HEK293 (cell line): ENCODE data around the gene AHCYL1.
A peak's percentile ranks its signal among the peaks of the same experiment; 100 is the strongest.

Experiments used
- EGR2 ChIP-seq: fragments of 450-650 bp; formaldehyde crosslinking; IDR thresholded peaks from 2 replicates; pipeline ENCODE4 v1.5.1; 2016; ENCODE audit warnings: low read depth, missing biosample characterization, missing genetic modification characterization
- HOXD13 ChIP-seq: sonication (generic); formaldehyde crosslinking; IDR thresholded peaks from 2 replicates; pipeline ENCODE4 v1.8.0; 2022; ENCODE audit warnings: missing genetic modification reagents, borderline replicate concordance
- KLF1 ChIP-seq: fragments of 450-650 bp; formaldehyde crosslinking; IDR thresholded peaks from 2 replicates; pipeline ENCODE4 v1.5.1; 2016; ENCODE audit warnings: missing biosample characterization, missing genetic modification characterization
- KLF16 ChIP-seq: fragments of 450-650 bp; formaldehyde crosslinking; IDR thresholded peaks from 2 replicates; pipeline ENCODE4 v1.5.1; 2017; ENCODE audit warnings: missing biosample characterization, missing genetic modification characterization
- KLF7 ChIP-seq: fragments of 450-650 bp; formaldehyde crosslinking; IDR thresholded peaks from 2 replicates; pipeline ENCODE4 v1.5.1; 2016; ENCODE audit warnings: missing biosample characterization, missing genetic modification characterization, borderline replicate concordance
- SCRT1 ChIP-seq: fragments of 450-650 bp; formaldehyde crosslinking; IDR thresholded peaks from 2 replicates; pipeline ENCODE4 v1.5.1; 2016; ENCODE audit warnings: missing biosample characterization, missing genetic modification characterization, borderline replicate concordance
- SETDB1 ChIP-seq: IDR thresholded peaks from one replicate; pipeline ENCODE4 v1.6.1; 2017; ENCODE audit warnings: mild to moderate bottlenecking, low read length, moderate library complexity, mixed read lengths; ENCODE audit not compliant: insufficient read length
- WT1 ChIP-seq: fragments of 450-650 bp; formaldehyde crosslinking; IDR thresholded peaks from 2 replicates; pipeline ENCODE4 v1.5.1; 2016; ENCODE audit warnings: missing biosample characterization, missing genetic modification characterization
- ZBTB17 ChIP-seq: fragments of 450-650 bp; formaldehyde crosslinking; IDR thresholded peaks from 2 replicates; pipeline ENCODE4 v1.5.1; 2016; ENCODE audit warnings: missing biosample characterization, missing genetic modification characterization
- ZNF133 ChIP-seq: fragments of 450-650 bp; formaldehyde crosslinking; IDR thresholded peaks from 2 replicates; pipeline ENCODE4 v1.5.1; 2016; ENCODE audit warnings: missing biosample characterization, missing genetic modification characterization
- ZNF155 ChIP-seq: fragments of 450-650 bp; formaldehyde crosslinking; IDR thresholded peaks from 2 replicates; pipeline ENCODE4 v1.5.1; 2016; ENCODE audit warnings: missing biosample characterization, missing genetic modification characterization
- ZNF211 ChIP-seq: fragments of 450-650 bp; formaldehyde crosslinking; IDR thresholded peaks from 2 replicates; pipeline ENCODE4 v1.5.1; 2016; ENCODE audit warnings: low read depth, missing biosample characterization, missing genetic modification characterization
- ZNF274 ChIP-seq, 2 experiments: fragments of 200-500 bp in 1 of 2; fragments of 450-650 bp in 1 of 2; sonication (Bioruptor generic) in 1 of 2; formaldehyde crosslinking in 1 of 2; IDR thresholded peaks; 2 replicates each; pipeline versions ENCODE4 v1.5.1 to v1.6.1; 2014 to 2016; ENCODE audit warnings: borderline replicate concordance in 1 of 2, inconsistent platforms in 1 of 2, low read length in 1 of 2, missing biosample characterization in 1 of 2, missing genetic modification characterization in 1 of 2
- ZNF555 ChIP-seq: fragments of 450-650 bp; formaldehyde crosslinking; conservative IDR thresholded peaks from 2 replicates; pipeline ENCODE4 v1.5.1; 2017; ENCODE audit warnings: missing biosample characterization, mild to moderate bottlenecking, missing genetic modification characterization, inconsistent platforms
- ZNF624 ChIP-seq: fragments of 450-650 bp; formaldehyde crosslinking; IDR thresholded peaks from 2 replicates; pipeline ENCODE4 v1.5.1; 2017; ENCODE audit warnings: missing biosample characterization, missing genetic modification characterization
- ZNF629 ChIP-seq: fragments of 450-650 bp; formaldehyde crosslinking; IDR thresholded peaks from 2 replicates; pipeline ENCODE4 v1.5.1; 2017; ENCODE audit warnings: missing biosample characterization, missing genetic modification characterization
- TF ChIP-seq, protein P1 (sequence below): fragments of 450-650 bp; formaldehyde crosslinking; IDR thresholded peaks from 2 replicates; pipeline ENCODE4 v1.5.1; 2016; ENCODE audit warnings: missing biosample characterization, missing genetic modification characterization
- TF ChIP-seq, protein P2 (sequence below): fragments of 450-650 bp; formaldehyde crosslinking; IDR thresholded peaks from 2 replicates; pipeline ENCODE4 v1.5.1; 2016; ENCODE audit warnings: missing biosample characterization, missing genetic modification characterization
- TF ChIP-seq, protein P3 (sequence below): fragments of 450-650 bp; formaldehyde crosslinking; IDR thresholded peaks from 2 replicates; pipeline ENCODE4 v1.5.1; 2017; ENCODE audit warnings: missing biosample characterization, mild to moderate bottlenecking, missing genetic modification characterization, moderate library complexity
- TF ChIP-seq, protein P4 (sequence below): fragments of 450-650 bp; formaldehyde crosslinking; IDR thresholded peaks from 2 replicates; pipeline ENCODE4 v1.5.1; 2017; ENCODE audit warnings: missing biosample characterization, missing genetic modification characterization
- TF ChIP-seq, protein P5 (sequence below): fragments of 450-650 bp; formaldehyde crosslinking; IDR thresholded peaks from 2 replicates; pipeline ENCODE4 v1.5.1; 2016; ENCODE audit warnings: missing biosample characterization, missing genetic modification characterization
- TF ChIP-seq, protein P6 (sequence below): fragments of 450-650 bp; formaldehyde crosslinking; IDR thresholded peaks from 2 replicates; pipeline ENCODE4 v1.5.1; 2016; ENCODE audit warnings: missing biosample characterization, missing genetic modification characterization
- TF ChIP-seq, protein P7 (sequence below): fragments of 450-650 bp; IDR thresholded peaks from 2 replicates; pipeline ENCODE4 v1.5.1; 2018; ENCODE audit warnings: missing biosample characterization, missing genetic modification characterization
- TF ChIP-seq, protein P8 (sequence below): fragments of 450-650 bp; formaldehyde crosslinking; IDR thresholded peaks from 2 replicates; pipeline ENCODE4 v1.5.1; 2016; ENCODE audit warnings: missing biosample characterization, missing genetic modification characterization

Gene AHCYL1

DNA sequence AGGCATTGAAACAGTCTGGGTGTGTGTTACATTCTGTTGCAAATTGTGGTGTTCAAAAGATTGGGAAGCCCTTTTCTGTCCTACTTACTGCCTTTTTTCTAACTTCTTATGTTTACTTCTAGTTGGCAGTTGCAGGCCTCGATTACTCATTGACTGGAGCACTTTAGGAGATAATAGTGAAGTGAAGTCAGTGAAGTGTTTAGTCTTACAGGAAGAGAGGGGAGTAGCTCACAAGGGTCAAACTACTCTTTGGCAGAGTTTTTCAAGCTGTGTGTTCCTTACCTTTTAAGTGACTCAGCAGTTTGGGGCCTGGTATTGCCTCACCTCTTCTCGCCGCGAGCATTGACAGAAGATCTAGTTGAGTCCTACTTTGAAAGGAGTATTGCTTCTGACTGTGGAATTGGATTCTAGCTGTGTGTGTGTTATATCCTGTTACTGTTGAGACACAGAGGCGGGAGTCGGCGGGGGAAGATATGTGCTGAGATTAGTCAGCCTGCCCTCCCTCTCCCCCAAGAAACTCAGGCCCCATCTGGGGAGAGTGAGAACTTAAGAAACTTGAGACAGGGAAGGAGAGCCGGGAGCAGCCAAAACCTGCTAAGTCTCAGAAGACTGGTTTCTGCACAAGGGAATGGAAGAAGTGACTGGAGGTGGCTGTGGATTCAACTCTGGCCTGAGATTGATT is 19.3 kb downstream of the AHCYL1 start (continued):
- TF ChIP-seq, protein P1, sequence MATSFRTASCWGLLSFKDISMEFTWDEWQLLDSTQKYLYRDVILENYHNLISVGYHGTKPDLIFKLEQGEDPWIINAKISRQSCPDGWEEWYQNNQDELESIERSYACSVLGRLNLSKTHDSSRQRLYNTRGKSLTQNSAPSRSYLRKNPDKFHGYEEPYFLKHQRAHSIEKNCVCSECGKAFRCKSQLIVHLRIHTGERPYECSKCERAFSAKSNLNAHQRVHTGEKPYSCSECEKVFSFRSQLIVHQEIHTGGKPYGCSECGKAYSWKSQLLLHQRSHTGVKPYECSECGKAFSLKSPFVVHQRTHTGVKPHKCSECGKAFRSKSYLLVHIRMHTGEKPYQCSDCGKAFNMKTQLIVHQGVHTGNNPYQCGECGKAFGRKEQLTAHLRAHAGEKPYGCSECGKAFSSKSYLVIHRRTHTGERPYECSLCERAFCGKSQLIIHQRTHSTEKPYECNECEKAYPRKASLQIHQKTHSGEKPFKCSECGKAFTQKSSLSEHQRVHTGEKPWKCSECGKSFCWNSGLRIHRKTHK (tag by site-specific recombination) = no peak
- TF ChIP-seq, protein P2, sequence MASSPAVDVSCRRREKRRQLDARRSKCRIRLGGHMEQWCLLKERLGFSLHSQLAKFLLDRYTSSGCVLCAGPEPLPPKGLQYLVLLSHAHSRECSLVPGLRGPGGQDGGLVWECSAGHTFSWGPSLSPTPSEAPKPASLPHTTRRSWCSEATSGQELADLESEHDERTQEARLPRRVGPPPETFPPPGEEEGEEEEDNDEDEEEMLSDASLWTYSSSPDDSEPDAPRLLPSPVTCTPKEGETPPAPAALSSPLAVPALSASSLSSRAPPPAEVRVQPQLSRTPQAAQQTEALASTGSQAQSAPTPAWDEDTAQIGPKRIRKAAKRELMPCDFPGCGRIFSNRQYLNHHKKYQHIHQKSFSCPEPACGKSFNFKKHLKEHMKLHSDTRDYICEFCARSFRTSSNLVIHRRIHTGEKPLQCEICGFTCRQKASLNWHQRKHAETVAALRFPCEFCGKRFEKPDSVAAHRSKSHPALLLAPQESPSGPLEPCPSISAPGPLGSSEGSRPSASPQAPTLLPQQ (tag by site-specific recombination) = peak; percentile 81; the same call in 1 of the 2 replicates
- no peak for TF ChIP-seq KLF16 (tag by site-specific recombination)
- TF ChIP-seq WT1 = peak; percentile 91
- peak; percentile 80 for TF ChIP-seq EGR2 (tag by site-specific recombination)
- TF ChIP-seq KLF7 = no peak
- TF ChIP-seq, protein P3, sequence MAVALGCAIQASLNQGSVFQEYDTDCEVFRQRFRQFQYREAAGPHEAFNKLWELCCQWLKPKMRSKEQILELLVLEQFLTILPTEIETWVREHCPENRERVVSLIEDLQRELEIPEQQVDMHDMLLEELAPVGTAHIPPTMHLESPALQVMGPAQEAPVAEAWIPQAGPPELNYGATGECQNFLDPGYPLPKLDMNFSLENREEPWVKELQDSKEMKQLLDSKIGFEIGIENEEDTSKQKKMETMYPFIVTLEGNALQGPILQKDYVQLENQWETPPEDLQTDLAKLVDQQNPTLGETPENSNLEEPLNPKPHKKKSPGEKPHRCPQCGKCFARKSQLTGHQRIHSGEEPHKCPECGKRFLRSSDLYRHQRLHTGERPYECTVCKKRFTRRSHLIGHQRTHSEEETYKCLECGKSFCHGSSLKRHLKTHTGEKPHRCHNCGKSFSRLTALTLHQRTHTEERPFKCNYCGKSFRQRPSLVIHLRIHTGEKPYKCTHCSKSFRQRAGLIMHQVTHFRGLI (tag by site-specific recombination) = 0 out of 2 replicates have a peak, but pooled peaks have one; percentile 22
- TF ChIP-seq, protein P4, sequence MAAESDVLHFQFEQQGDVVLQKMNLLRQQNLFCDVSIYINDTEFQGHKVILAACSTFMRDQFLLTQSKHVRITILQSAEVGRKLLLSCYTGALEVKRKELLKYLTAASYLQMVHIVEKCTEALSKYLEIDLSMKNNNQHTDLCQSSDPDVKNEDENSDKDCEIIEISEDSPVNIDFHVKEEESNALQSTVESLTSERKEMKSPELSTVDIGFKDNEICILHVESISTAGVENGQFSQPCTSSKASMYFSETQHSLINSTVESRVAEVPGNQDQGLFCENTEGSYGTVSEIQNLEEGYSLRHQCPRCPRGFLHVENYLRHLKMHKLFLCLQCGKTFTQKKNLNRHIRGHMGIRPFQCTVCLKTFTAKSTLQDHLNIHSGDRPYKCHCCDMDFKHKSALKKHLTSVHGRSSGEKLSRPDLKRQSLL (tag by site-specific recombination) = no peak
- TF ChIP-seq, protein P5, sequence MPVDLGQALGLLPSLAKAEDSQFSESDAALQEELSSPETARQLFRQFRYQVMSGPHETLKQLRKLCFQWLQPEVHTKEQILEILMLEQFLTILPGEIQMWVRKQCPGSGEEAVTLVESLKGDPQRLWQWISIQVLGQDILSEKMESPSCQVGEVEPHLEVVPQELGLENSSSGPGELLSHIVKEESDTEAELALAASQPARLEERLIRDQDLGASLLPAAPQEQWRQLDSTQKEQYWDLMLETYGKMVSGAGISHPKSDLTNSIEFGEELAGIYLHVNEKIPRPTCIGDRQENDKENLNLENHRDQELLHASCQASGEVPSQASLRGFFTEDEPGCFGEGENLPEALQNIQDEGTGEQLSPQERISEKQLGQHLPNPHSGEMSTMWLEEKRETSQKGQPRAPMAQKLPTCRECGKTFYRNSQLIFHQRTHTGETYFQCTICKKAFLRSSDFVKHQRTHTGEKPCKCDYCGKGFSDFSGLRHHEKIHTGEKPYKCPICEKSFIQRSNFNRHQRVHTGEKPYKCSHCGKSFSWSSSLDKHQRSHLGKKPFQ (tag by site-specific recombination) = no peak
- no peak for TF ChIP-seq SETDB1
- no peak for TF ChIP-seq SCRT1 (tag by site-specific recombination)
- TF ChIP-seq, protein P6, sequence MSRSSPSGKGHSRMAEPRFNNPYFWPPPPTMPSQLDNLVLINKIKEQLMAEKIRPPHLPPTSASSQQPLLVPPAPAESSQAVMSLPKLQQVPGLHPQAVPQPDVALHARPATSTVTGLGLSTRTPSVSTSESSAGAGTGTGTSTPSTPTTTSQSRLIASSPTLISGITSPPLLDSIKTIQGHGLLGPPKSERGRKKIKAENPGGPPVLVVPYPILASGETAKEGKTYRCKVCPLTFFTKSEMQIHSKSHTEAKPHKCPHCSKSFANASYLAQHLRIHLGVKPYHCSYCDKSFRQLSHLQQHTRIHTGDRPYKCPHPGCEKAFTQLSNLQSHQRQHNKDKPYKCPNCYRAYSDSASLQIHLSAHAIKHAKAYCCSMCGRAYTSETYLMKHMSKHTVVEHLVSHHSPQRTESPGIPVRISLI (tag by site-specific recombination) = peak; percentile 72; the same call in 1 of the 2 replicates
- no peak for TF ChIP-seq ZNF555 (tag by site-specific recombination)
- TF ChIP-seq ZBTB17 (tag by site-specific recombination) = peak; percentile 85
- TF ChIP-seq ZNF155 (tag by site-specific recombination) = no peak
- peak; percentile 88 for TF ChIP-seq ZNF629 (tag by site-specific recombination)
- no peak for TF ChIP-seq ZNF624 (tag by site-specific recombination)
- no peak for TF ChIP-seq KLF1 (tag by site-specific recombination)
- TF ChIP-seq, protein P7, sequence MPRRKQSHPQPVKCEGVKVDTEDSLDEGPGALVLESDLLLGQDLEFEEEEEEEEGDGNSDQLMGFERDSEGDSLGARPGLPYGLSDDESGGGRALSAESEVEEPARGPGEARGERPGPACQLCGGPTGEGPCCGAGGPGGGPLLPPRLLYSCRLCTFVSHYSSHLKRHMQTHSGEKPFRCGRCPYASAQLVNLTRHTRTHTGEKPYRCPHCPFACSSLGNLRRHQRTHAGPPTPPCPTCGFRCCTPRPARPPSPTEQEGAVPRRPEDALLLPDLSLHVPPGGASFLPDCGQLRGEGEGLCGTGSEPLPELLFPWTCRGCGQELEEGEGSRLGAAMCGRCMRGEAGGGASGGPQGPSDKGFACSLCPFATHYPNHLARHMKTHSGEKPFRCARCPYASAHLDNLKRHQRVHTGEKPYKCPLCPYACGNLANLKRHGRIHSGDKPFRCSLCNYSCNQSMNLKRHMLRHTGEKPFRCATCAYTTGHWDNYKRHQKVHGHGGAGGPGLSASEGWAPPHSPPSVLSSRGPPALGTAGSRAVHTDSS (tag by site-specific recombination) = no peak
- no peak for TF ChIP-seq ZNF211 (tag by site-specific recombination)
- TF ChIP-seq, protein P8, sequence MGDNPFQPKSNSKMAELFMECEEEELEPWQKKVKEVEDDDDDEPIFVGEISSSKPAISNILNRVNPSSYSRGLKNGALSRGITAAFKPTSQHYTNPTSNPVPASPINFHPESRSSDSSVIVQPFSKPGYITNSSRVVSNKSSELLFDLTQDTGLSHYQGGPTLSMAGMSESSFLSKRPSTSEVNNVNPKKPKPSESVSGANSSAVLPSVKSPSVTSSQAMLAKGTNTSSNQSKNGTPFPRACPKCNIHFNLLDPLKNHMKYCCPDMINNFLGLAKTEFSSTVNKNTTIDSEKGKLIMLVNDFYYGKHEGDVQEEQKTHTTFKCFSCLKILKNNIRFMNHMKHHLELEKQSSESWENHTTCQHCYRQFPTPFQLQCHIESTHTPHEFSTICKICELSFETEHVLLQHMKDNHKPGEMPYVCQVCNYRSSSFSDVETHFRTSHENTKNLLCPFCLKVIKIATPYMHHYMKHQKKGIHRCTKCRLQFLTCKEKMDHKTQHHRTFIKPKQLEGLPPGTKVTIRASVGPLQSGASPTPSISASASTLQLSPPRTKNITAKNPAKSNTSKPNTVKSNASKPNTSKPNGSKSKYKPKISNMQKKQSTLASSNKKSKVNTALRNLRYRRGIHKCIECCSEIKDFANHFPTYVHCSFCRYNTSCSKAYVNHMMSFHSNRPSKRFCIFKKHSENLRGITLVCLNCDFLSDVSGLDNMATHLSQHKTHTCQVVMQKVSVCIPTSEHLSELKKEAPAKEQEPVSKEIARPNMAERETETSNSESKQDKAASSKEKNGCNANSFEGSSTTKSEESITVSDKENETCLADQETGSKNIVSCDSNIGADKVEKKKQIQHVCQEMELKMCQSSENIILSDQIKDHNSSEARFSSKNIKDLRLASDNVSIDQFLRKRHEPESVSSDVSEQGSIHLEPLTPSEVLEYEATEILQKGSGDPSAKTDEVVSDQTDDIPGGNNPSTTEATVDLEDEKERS (tag by site-specific recombination) = no peak
- TF ChIP-seq HOXD13 (CRISPR knock-in tag) = no peak
- no peak for TF ChIP-seq ZNF133 (tag by site-specific recombination)
- no peak for TF ChIP-seq ZNF274 (IDR thresholded peaks at IDR 0.05; ENCODE audit: low read length)
- TF ChIP-seq ZNF274 (tag by site-specific recombination; IDR thresholded peaks at IDR 0.05; ENCODE audit: borderline replicate concordance) = no peak
